BE2C (cell line): ENCODE data around the gene C19orf12.

ENCODE experiments used
- DNase-seq: peaks from one replicate; pipeline ENCODE4 v3.0.0-alpha.2; 2020
- H3K27me3 ChIP-seq: fragments of 250-450 bp; sonication (Bioruptor Pico); 2 replicates; pipeline ENCODE4 v1.5.1; 2020; ENCODE audit warnings: mild to moderate bottlenecking
- H3K36me3 ChIP-seq: fragments of 250-450 bp; sonication (Bioruptor Pico); 2 replicates; pipeline ENCODE4 v1.5.1; 2020; ENCODE audit warnings: mild to moderate bottlenecking
- H3K4me1 ChIP-seq: fragments of 250-450 bp; sonication (Bioruptor Pico); 2 replicates; pipeline ENCODE4 v1.5.1; 2020
- H3K4me3 ChIP-seq: 2 replicates; pipeline ENCODE4 v1.5.1; 2011; ENCODE audit warnings: low read depth, low read length
- H3K9me3 ChIP-seq: fragments of 250-450 bp; sonication (Bioruptor Pico); 2 replicates; pipeline ENCODE4 v1.5.1; 2020
- CTCF ChIP-seq: IDR thresholded peaks from 2 replicates; pipeline ENCODE4 v1.5.1; 2012; ENCODE audit warnings: mild to moderate bottlenecking, low read depth, low read length

Gene C19orf12

DNA sequence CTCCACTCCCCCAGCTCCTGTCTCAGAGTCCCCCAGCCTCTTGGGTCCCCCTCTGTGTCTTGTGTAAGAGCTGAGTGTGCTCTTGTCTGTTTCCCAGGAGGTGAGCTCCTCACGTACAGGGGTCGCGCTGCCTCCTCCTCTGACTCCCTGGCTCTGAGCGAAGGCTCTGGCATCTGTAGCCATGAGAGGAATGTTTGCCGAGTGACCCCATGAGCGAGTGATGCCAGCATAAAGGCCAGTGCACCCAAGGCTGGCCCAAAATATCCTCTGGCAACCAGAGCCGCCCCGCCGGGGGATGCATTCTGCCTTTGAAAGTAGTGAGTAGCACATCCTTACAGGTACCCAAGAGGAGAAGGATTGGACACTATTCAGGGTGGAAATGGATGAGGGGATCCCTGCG, 26.2 kb upstream of the C19orf12 start:
- Histone ChIP-seq H3K4me1 (no peaks in the 10 kb centered on the region), H3K9me3 (no peaks in the 10 kb centered on the region), H3K36me3 (no peaks in the 10 kb centered on the region), H3K4me3 (no peak overlapping the region), H3K27me3 (peaks cover 17% of the 10 kb centered on the region)
- TF ChIP-seq CTCF, result no peak
- DNase-seq, result no peak

GRCh38 chr19:29737461-29738000, 22.5 kb upstream of the C19orf12 start:
- H3K4me3 ChIP-seq, result no peak overlapping the region
- peaks cover 26% of the 10 kb centered on the region for H3K27me3 ChIP-seq
- no peaks in the 10 kb centered on the region for H3K9me3 ChIP-seq
- no peaks in the 10 kb centered on the region for H3K36me3 ChIP-seq
- H3K4me1 ChIP-seq, result no peaks in the 10 kb centered on the region
- no peak for DNase-seq
- TF ChIP-seq CTCF, result no peak

DNA sequence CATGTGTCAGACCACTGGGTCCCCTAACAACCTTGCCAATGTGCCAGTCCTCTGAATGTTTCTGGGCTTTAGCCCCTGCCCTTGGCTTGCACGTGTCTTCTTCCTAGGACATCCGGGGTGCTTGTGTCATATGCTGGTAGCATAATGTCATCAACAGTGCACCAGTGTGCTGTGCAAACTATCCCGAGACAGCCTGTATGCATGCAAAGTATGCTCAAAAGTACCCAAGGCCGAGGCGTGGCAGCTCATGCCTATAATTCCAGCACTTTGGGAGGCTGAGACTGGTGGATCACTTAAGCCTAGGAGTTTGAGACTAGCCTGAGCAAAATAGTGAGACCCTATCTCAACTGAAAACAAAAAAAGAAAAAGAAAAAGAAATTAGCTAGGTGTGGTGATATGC, 20.8 kb upstream of the C19orf12 start:
- H3K4me1 ChIP-seq, result no peaks in the 10 kb centered on the region
- no peaks in the 10 kb centered on the region for H3K36me3 ChIP-seq
- H3K27me3 ChIP-seq, result peaks cover 26% of the 10 kb centered on the region
- no peaks in the 10 kb centered on the region for H3K9me3 ChIP-seq
- no peak overlapping the region for H3K4me3 ChIP-seq
- DNase-seq, result no peak
- no peak for TF ChIP-seq CTCF

GRCh38 chr19:29731331-29731850, 16.3 kb upstream of the C19orf12 start:
- Histone ChIP-seq H3K4me3 (no peak overlapping the region), H3K9me3 (no peaks in the 10 kb centered on the region), H3K27me3 (peaks cover 14% of the 10 kb centered on the region), H3K36me3 (no peaks in the 10 kb centered on the region), H3K4me1 (no peaks in the 10 kb centered on the region)
- TF ChIP-seq CTCF, result no peak
- no peak for DNase-seq

DNA sequence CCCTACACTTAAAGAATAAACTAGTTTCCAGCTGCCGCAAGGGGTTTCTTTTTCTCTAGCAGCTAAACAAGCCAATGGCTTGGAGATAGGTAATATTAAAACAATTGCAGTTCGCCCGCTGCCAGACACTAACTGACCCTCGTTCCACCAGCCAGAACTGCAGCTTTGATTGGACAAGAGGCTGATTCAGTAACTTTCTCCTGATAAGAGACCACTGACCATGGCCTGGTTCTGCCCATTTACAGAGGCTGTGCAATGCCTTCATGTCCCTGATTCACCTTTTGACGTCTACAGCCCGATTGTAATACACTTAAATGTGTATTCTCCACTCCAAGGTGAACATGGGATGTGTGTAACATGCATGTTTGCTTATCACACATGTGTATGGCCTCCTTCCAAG, 12.8 kb upstream of the C19orf12 start:
- no peak overlapping the region for H3K4me3 ChIP-seq
- peaks cover 5% of the 10 kb centered on the region for H3K27me3 ChIP-seq
- H3K4me1 ChIP-seq, result no peaks in the 10 kb centered on the region
- no peaks in the 10 kb centered on the region for H3K36me3 ChIP-seq
- TF ChIP-seq CTCF, result no peak
- DNase-seq, result no peak
- no peaks in the 10 kb centered on the region for H3K9me3 ChIP-seq

GRCh38 chr19:29724746-29725145, 9.7 kb upstream of the C19orf12 start:
- H3K4me1 ChIP-seq, result no peaks in the 10 kb centered on the region
- no peak for TF ChIP-seq CTCF
- no peaks in the 10 kb centered on the region for H3K36me3 ChIP-seq

More at GRCh38 chr19:29724746-29725145, 9.7 kb upstream of the C19orf12 start:
- H3K4me3 ChIP-seq, result no peak overlapping the region
- H3K27me3 ChIP-seq, result peaks cover 5% of the 10 kb centered on the region
- no peaks in the 10 kb centered on the region for H3K9me3 ChIP-seq
- DNase-seq, result no peak
